ENCODE data around the gene WEE1.

DNA sequence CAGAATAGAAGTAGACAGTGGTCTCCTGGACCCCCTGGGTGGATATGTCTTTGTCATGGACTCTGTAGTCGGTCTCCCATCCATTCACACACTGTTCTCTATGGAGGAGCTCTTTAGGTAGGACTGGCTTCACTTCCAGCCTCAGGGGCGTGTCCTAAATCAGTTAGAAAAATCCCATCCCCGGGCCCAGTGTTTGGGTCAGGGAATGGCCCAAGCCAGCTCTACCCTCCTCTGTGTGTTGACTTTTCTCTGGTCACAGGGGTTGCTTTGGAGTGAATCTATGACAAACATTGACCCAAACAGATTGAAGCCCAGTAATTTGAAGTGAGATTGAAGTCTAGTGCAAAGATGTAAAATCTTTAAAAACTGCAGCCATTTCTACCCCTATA, 34.0 kb downstream of the WEE1 start:
- TF ChIP-seq, protein P1, sequence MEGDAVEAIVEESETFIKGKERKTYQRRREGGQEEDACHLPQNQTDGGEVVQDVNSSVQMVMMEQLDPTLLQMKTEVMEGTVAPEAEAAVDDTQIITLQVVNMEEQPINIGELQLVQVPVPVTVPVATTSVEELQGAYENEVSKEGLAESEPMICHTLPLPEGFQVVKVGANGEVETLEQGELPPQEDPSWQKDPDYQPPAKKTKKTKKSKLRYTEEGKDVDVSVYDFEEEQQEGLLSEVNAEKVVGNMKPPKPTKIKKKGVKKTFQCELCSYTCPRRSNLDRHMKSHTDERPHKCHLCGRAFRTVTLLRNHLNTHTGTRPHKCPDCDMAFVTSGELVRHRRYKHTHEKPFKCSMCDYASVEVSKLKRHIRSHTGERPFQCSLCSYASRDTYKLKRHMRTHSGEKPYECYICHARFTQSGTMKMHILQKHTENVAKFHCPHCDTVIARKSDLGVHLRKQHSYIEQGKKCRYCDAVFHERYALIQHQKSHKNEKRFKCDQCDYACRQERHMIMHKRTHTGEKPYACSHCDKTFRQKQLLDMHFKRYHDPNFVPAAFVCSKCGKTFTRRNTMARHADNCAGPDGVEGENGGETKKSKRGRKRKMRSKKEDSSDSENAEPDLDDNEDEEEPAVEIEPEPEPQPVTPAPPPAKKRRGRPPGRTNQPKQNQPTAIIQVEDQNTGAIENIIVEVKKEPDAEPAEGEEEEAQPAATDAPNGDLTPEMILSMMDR (IDR thresholded peaks at IDR 0.05), result no peak
- no peak for TF ChIP-seq POLR2A (IDR thresholded peaks at IDR 0.05)
- no peak for TF ChIP-seq EP300 (IDR thresholded peaks at IDR 0.05)

All from suprapubic skin (tissue), 3 donors.